A673 (cell line): ENCODE results near the gene ZNF624. TPM values are rescaled to one million over a fixed set of nuclear protein-coding genes. Genes with fewer than 3 reads are reported as not detected.

Source experiments
- BruUV-seq: library from RNA; stranded (reverse); fragments of 400-500 nt; replicated peaks from 2 replicates; lab custom pipeline; 2021; lab: Mats Ljungman, UMichigan
- CTCF ChIA-PET: fragments of 300-600 bp; sonication (Branson Sonifier 250); formaldehyde crosslinking; loops from one replicate; lab custom pipeline; 2022; ENCODE audit warnings: antibody characterized with exemption; lab: Charles Lee
- POLR2A ChIA-PET: fragments of 300-600 bp; sonication (Branson Sonifier 250); formaldehyde crosslinking; loops from one replicate; lab custom pipeline; 2022; ENCODE audit warnings: antibody characterized with exemption; ENCODE audit not compliant: low non-redundant PET; lab: Charles Lee
- DNase-seq: peaks from one replicate; pipeline ENCODE4 v3.0.0-alpha.2; 2015; ENCODE audit warnings: low spot score
- H3K27ac ChIP-seq: fragments of 200-600 bp; sonication (generic); 2 replicates; pipeline ENCODE4 v1.5.1; 2016; ENCODE audit warnings: mixed run types, low read depth, mild to moderate bottlenecking, mixed read lengths, antibody characterized with exemption, low read length; ENCODE audit not compliant: poor library complexity, severe bottlenecking
- H3K27me3 ChIP-seq: fragments of 200-600 bp; sonication (generic); replicated peaks from 2 replicates; pipeline ENCODE4 v1.6.1; 2017; ENCODE audit warnings: mixed run types, low read depth, mild to moderate bottlenecking, mixed read lengths, antibody characterized with exemption, low read length; ENCODE audit not compliant: insufficient read depth, poor library complexity
- H3K36me3 ChIP-seq: fragments of 200-600 bp; sonication (generic); 2 replicates; pipeline ENCODE4 v1.6.1; 2016; ENCODE audit warnings: mixed run types, mild to moderate bottlenecking, mixed read lengths, antibody characterized with exemption, low read length; ENCODE audit not compliant: insufficient read depth, poor library complexity, severe bottlenecking
- H3K4me1 ChIP-seq: fragments of 200-600 bp; sonication (generic); 2 replicates; pipeline ENCODE4 v1.6.1; 2017; ENCODE audit warnings: mixed run types, mild to moderate bottlenecking, mixed read lengths, antibody characterized with exemption, low read length; ENCODE audit not compliant: insufficient read depth, poor library complexity, severe bottlenecking
- H3K4me3 ChIP-seq: fragments of 200-600 bp; sonication (generic); 2 replicates; pipeline ENCODE4 v1.5.1; 2016; ENCODE audit warnings: low read depth, mixed run types, mild to moderate bottlenecking, mixed read lengths, low read length; ENCODE audit not compliant: poor library complexity, severe bottlenecking
- H3K9me3 ChIP-seq: fragments of 200-600 bp; sonication (generic); 2 replicates; pipeline ENCODE4 v1.6.1; 2016; ENCODE audit warnings: mixed run types, low read depth, mild to moderate bottlenecking, mixed read lengths, antibody characterized with exemption, low read length; ENCODE audit not compliant: poor library complexity, severe bottlenecking
- EZH2 ChIP-seq: fragments of 200-600 bp; sonication (generic); IDR thresholded peaks from 2 replicates; pipeline ENCODE4 v1.6.1; 2017; ENCODE audit warnings: borderline replicate concordance, low read depth, mild to moderate bottlenecking, mixed read lengths, antibody characterized with exemption, low read length; ENCODE audit not compliant: poor library complexity, severe bottlenecking
- intact Hi-C: fragments of 100-400 bp; cut with micrococcal nuclease; formaldehyde crosslinking; loops from one replicate; pipeline ENCODE4 v1.10.0; 2022; ENCODE audit not compliant: unreplicated experiment
- total RNA-seq: library from RNA; stranded (reverse); gene quantifications from 2 replicates; pipeline ENCODE4 v1.2.3, GENCODE V29; 2021
- TF ChIP-seq, protein P1 (sequence below): fragments of 300-800, 200-600 bp; sonication (generic); conservative IDR thresholded peaks from 2 replicates; pipeline ENCODE4 v1.5.1; 2017; ENCODE audit warnings: low read depth, mild to moderate bottlenecking, antibody characterized with exemption, low read length, moderate library complexity, mixed read lengths

The ZNF624 gene
- total RNA-seq, 1 experiment from 2014 or later = 9.2 TPM

GRCh38 chr17:16585796-16586195, 67.9 kb downstream of the ZNF624 start:
- intact Hi-C loops = loop anchor here (2.0 kb wide), 1 partner anchor 49 kb away; no protein-coding TSS in a partner anchor
- no TSS peak for BruUV-seq
- no peak overlapping the region for H3K27ac ChIP-seq
- no peaks in the 10 kb centered on the region for H3K27me3 ChIP-seq
- no peak overlapping the region for H3K4me3 ChIP-seq
- H3K9me3 ChIP-seq = no peaks in the 10 kb centered on the region
- no peaks in the 10 kb centered on the region for H3K4me1 ChIP-seq
- H3K36me3 ChIP-seq = no peaks in the 10 kb centered on the region
- DNase-seq = no peak
- ChIA-PET CTCF (no interaction called here), POLR2A (no interaction called here)
- TF ChIP-seq, protein P1, sequence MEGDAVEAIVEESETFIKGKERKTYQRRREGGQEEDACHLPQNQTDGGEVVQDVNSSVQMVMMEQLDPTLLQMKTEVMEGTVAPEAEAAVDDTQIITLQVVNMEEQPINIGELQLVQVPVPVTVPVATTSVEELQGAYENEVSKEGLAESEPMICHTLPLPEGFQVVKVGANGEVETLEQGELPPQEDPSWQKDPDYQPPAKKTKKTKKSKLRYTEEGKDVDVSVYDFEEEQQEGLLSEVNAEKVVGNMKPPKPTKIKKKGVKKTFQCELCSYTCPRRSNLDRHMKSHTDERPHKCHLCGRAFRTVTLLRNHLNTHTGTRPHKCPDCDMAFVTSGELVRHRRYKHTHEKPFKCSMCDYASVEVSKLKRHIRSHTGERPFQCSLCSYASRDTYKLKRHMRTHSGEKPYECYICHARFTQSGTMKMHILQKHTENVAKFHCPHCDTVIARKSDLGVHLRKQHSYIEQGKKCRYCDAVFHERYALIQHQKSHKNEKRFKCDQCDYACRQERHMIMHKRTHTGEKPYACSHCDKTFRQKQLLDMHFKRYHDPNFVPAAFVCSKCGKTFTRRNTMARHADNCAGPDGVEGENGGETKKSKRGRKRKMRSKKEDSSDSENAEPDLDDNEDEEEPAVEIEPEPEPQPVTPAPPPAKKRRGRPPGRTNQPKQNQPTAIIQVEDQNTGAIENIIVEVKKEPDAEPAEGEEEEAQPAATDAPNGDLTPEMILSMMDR = no peak

DNA sequence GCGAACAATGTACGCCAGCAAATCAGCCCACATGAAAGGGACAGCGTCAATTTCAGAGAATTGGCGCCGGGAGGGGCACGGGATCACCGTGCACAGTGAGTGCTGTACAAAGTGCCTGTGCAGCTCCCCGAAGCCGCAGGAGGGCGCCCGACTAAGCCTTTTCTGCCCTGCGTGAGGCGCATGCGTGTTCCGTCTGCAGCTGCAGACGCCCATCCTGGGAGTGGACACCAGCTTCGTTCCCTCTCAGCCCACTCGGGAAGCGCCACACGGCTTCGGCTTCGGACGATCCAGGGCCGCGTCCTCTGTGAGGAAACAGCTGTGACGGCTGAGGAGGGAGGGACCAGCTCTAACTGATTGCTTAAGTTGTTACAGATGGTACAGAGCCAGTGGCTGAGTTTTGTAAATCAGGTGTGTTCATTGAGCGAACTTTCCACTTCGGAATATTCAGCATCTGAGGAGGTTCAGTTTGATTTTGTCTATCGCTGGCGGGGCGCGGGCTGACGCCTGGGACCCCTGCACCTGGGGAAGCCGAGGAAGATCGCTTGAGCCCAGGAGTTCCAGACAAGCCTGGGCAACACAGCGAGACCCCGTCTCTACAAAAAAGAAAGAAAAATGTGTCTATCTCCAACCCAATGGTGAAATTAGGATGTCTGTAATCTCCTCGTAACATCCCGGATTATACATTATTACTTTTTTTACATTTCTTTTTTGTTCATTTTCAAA, 69.2 kb downstream of the ZNF624 start:
- H3K4me3 ChIP-seq = peak overlapping the region; percentile 46
- BruUV-seq = no TSS peak
- CTCF ChIA-PET = interaction anchor here (0.6 to 1.6 kb wide), 2 partner anchors 40 to 130 kb away, joined by 3 read pairs; no protein-coding TSS in a partner anchor
- intact Hi-C loops = no loop called here
- H3K9me3 ChIP-seq = no peaks in the 10 kb centered on the region
- H3K4me1 ChIP-seq = no peaks in the 10 kb centered on the region
- TF ChIP-seq EZH2 = no peak
- TF ChIP-seq, protein P1 = peak; percentile 99
- no peaks in the 10 kb centered on the region for H3K27me3 ChIP-seq
- DNase-seq = peak; percentile 95
- H3K27ac ChIP-seq = no peak overlapping the region
- no peaks in the 10 kb centered on the region for H3K36me3 ChIP-seq
- POLR2A ChIA-PET = no interaction called here

GRCh38 chr17:16583781-16584180, 69.9 kb downstream of the ZNF624 start:
- Histone ChIP-seq H3K4me1 (no peaks in the 10 kb centered on the region), H3K9me3 (no peaks in the 10 kb centered on the region), H3K4me3 (peak overlapping the region; percentile 46), H3K27ac (no peak overlapping the region), H3K36me3 (no peaks in the 10 kb centered on the region), H3K27me3 (no peaks in the 10 kb centered on the region)
- no peak for DNase-seq
- ChIA-PET CTCF (interaction anchor here (0.6 to 1.6 kb wide), 2 partner anchors 39 to 129 kb away, joined by 3 read pairs; no protein-coding TSS in a partner anchor), POLR2A (no interaction called here)
- TF ChIP-seq EZH2 = no peak
- TF ChIP-seq, protein P1 = no peak
- intact Hi-C loops = no loop called here
- BruUV-seq = no TSS peak
